GM12878 (cell line): ENCODE measurements around the gene NMRK1. TPM values are rescaled to one million over a fixed set of nuclear protein-coding genes. Genes with fewer than 3 reads are reported as not detected.

Experiments
- ATAC-seq: fragments of 200-7000 bp; cut with Tn5 transposase; 3 replicates; pipeline ENCODE4 v1.9.1; 2020; ENCODE audit warnings: mild to moderate bottlenecking, moderate library complexity
- BruUV-seq: library from RNA; stranded (reverse); fragments of 400-500 nt; replicated peaks from 2 replicates; lab custom pipeline; 2021; lab: Mats Ljungman, UMichigan
- CTCF ChIA-PET: fragments of 300-600 bp; sonication (Branson Sonifier 250); formaldehyde crosslinking; extraction: SDS; loops from one replicate; lab custom pipeline; 2021; ENCODE audit warnings: inconsistent platforms; lab: Yijun Ruan, JAX
- POLR2A ChIA-PET: fragments of 350-600 bp; formaldehyde crosslinking; extraction: SDS; loops from one replicate; lab custom pipeline; 2021; ENCODE audit warnings: inconsistent platforms; lab: Charles Lee
- RAD21 ChIA-PET: fragments of 300-600 bp; sonication (Branson Sonifier 250); formaldehyde crosslinking; loops from one replicate; lab custom pipeline; 2023; ENCODE audit warnings: antibody characterized with exemption; ENCODE audit not compliant: unreplicated experiment; lab: Charles Lee
- SMC1A ChIA-PET: fragments of 300-600 bp; sonication (Branson Sonifier 250); formaldehyde crosslinking; loops from one replicate; lab custom pipeline; 2023; ENCODE audit not compliant: unreplicated experiment, uncharacterized antibody; lab: Charles Lee
- DNase-seq: peaks from one replicate; pipeline ENCODE4 v3.0.0-alpha.2; 2011; ENCODE audit warnings: low read depth, low spot score
- FAIRE-seq: peaks from 3 replicates; lab custom pipeline; 2011; peaks lifted over from hg19 to GRCh38; lab: Jason Lieb, UNC
- H2AFZ ChIP-seq: 2 replicates; pipeline ENCODE4 v1.6.0; 2011; ENCODE audit warnings: low read depth, low read length, control low read depth; ENCODE audit not compliant: control insufficient read depth
- H3K27ac ChIP-seq: 2 replicates; pipeline ENCODE4 v1.5.1; 2011; ENCODE audit warnings: control low read depth; ENCODE audit not compliant: control insufficient read depth, insufficient read depth
- H3K27me3 ChIP-seq, 2 experiments: replicated peaks in 1 of 2; 2 replicates each; pipeline versions ENCODE4 v1.6.0 to v1.6.1; 2011; ENCODE audit warnings: low read length in 1 of 2; ENCODE audit not compliant: control insufficient read depth in 2 of 2, insufficient read depth in 2 of 2
- H3K36me3 ChIP-seq, 2 experiments: 2 replicates each; pipeline ENCODE4 v1.5.1; 2011; ENCODE audit warnings: low read length in 1 of 2; ENCODE audit not compliant: control insufficient read depth in 2 of 2, insufficient read depth in 2 of 2
- H3K4me1 ChIP-seq: 2 replicates; pipeline ENCODE4 v1.6.1; 2011; ENCODE audit warnings: mild to moderate bottlenecking, low read length, moderate library complexity, mixed read lengths; ENCODE audit not compliant: control insufficient read depth, insufficient read depth
- H3K4me2 ChIP-seq: 2 replicates; pipeline ENCODE4 v1.6.0; 2011; ENCODE audit warnings: control low read depth; ENCODE audit not compliant: control insufficient read depth, insufficient read depth
- H3K4me3 ChIP-seq: fragments of 200-600 bp; sonication (generic); 2 replicates; pipeline ENCODE4 v1.5.1; 2016
- H3K79me2 ChIP-seq: 2 replicates; pipeline ENCODE4 v1.6.0; 2011; ENCODE audit warnings: low read length; ENCODE audit not compliant: control insufficient read depth, insufficient read depth
- H3K9ac ChIP-seq: 2 replicates; pipeline ENCODE4 v1.8.0; 2011; ENCODE audit warnings: low read length, control low read depth, mixed read lengths; ENCODE audit not compliant: control insufficient read depth, insufficient read depth
- H3K9me3 ChIP-seq: replicated peaks from 3 replicates; pipeline ENCODE4 v1.5.1; 2011; ENCODE audit warnings: mild to moderate bottlenecking, low read length; ENCODE audit not compliant: control insufficient read depth, insufficient read depth
- H4K20me1 ChIP-seq: 2 replicates; pipeline ENCODE4 v1.6.0; 2011; ENCODE audit not compliant: control insufficient read depth, insufficient read depth
- BCLAF1 ChIP-seq: fragments of 450-650 bp; IDR thresholded peaks from 2 replicates; pipeline ENCODE4 v1.6.1; 2017; ENCODE audit warnings: antibody characterized with exemption, mild to moderate bottlenecking, moderate library complexity
- DPF2 ChIP-seq: fragments of 450-650 bp; IDR thresholded peaks from 2 replicates; pipeline ENCODE4 v1.6.1; 2017; ENCODE audit warnings: mild to moderate bottlenecking
- EP300 ChIP-seq, 2 experiments: fragments of 150-350 bp in 1 of 2; IDR thresholded peaks; 2 replicates each; pipeline ENCODE4 v1.6.1; 2011 to 2012; ENCODE audit warnings: low read depth in 2 of 2, low read length in 2 of 2, borderline replicate concordance in 1 of 2, improper control_type of control experiment in 1 of 2, inconsistent platforms in 1 of 2; ENCODE audit not compliant: control insufficient read depth in 1 of 2
- IKZF2 ChIP-seq, 2 experiments: fragments of 450-650 bp; IDR thresholded peaks; 2 replicates each; pipeline ENCODE4 v1.6.1; 2017; ENCODE audit warnings: mild to moderate bottlenecking in 2 of 2, moderate library complexity in 2 of 2
- JUNB ChIP-seq: IDR thresholded peaks from 2 replicates; pipeline ENCODE4 v1.6.1; 2016; ENCODE audit warnings: antibody characterized with exemption, mild to moderate bottlenecking
- JUND ChIP-seq: IDR thresholded peaks from 2 replicates; pipeline ENCODE4 v1.6.1; 2012; ENCODE audit warnings: low read depth, mild to moderate bottlenecking, low read length, improper control_type of control experiment, moderate library complexity
- MEF2B ChIP-seq: fragments of 450-650 bp; IDR thresholded peaks from 2 replicates; pipeline ENCODE4 v1.6.1; 2018; ENCODE audit warnings: mild to moderate bottlenecking, moderate library complexity; ENCODE audit not compliant: partially characterized antibody, poor library complexity, severe bottlenecking
- MTA2 ChIP-seq: fragments of 450-650 bp; IDR thresholded peaks from 2 replicates; pipeline ENCODE4 v1.6.1; 2016; ENCODE audit warnings: low read depth, mild to moderate bottlenecking, moderate library complexity
- SMARCA5 ChIP-seq: fragments of 450-650 bp; IDR thresholded peaks from 2 replicates; pipeline ENCODE4 v1.6.1; 2017; ENCODE audit warnings: mild to moderate bottlenecking
- SPI1 ChIP-seq: IDR thresholded peaks from 2 replicates; pipeline ENCODE4 v1.6.1; 2011; ENCODE audit warnings: low read depth, mild to moderate bottlenecking, low read length, moderate library complexity, borderline replicate concordance; ENCODE audit not compliant: insufficient read depth
- WGBS: methylation state at CpG from one replicate; pipeline ENCODE4 v1.1.6; 2016; ENCODE audit warnings: low lambda C conversion rate; ENCODE audit not compliant: insufficient replicate concordance, insufficient coverage; ENCODE audit errors: missing lambda C conversion rate; 5-methylcytosine and 5-hydroxymethylcytosine counted together
- in situ Hi-C: fragments of 300-500 bp; cut with MboI; formaldehyde crosslinking; loops from 9 replicates; pipeline ENCODE4 v1.14.3; 2018; ENCODE audit warnings: mixed read lengths
- intact Hi-C: fragments of 100-400 bp; cut with micrococcal nuclease; formaldehyde crosslinking; loops from one replicate; pipeline ENCODE4 v1.14.2; 2022; ENCODE audit not compliant: unreplicated experiment
- polyA plus RNA-seq, 11 experiments: library from polyadenylated mRNA; depleted of rRNA in 4 of 11; unstranded in 6 of 11; stranded (reverse) in 5 of 11; fragments of >200 nt; fragmentation: Nextera tagmentation in 4 of 11; fragmentation: Illumina TruSeq in 1 of 11; extraction: Ambion mirVana in 4 of 11; extraction: Trizol in 1 of 11; gene quantifications; 1 replicate in 1 of 11; 2 replicates in 10 of 11; pipeline versions ENCODE4 v1.2.1 to v1.2.3, GENCODE V29; 2011 to 2016; ENCODE audit warnings: inconsistent platforms in 2 of 11, missing spikeins in 2 of 11, low read depth in 1 of 11
- total RNA-seq, 4 experiments: library from RNA; depleted of rRNA in 3 of 4; stranded (reverse); fragments of >200 nt in 3 of 4; fragmentation: Illumina TruSeq in 1 of 4; extraction: Trizol in 1 of 4; gene quantifications; 2 replicates each; pipeline versions ENCODE4 v1.2.1 to v1.2.3, GENCODE V29; 2013 to 2021

NMRK1 gene
- total and polyA plus RNA-seq, 10 of the 15 experiments (the other 5 are each of a cell fraction or from before 2014, with no cell fraction given), result 8.4 to 17.2 (median 12.1) TPM

GRCh38 chr9:75089373-75089766 lies 1.4 kb upstream of the NMRK1 start:
- intact Hi-C loops (loop anchor here (1.0 kb wide), 1 partner anchor 61 kb away; the partner anchor contains the start of gene CARNMT1), in situ Hi-C loops (loop anchor here (5.0 kb wide), 1 partner anchor 137 kb away; the partner anchor contains the start of gene C9orf40)
- 3% methylated on average over 11 of the region's 11 CpGs for WGBS
- TSS peak; percentile 60 for BruUV-seq
- ChIA-PET SMC1A (interaction anchor here (1.2 to 11.0 kb wide), 4 partner anchors 44 to 317 kb away, joined by 4 to 74 read pairs (median 5); partner anchors contain the start of gene CARNMT1), CTCF (interaction anchor here (0.6 to 4.4 kb wide), 4 partner anchors 12 to 137 kb away, joined by 3 to 16 read pairs (median 4); partner anchors contain the start of gene C9orf40), POLR2A (interaction anchor here (0.6 to 3.1 kb wide), 5 partner anchors 11 to 137 kb away, joined by 3 to 31 read pairs (median 5); partner anchors contain the start of genes C9orf40 and CARNMT1), RAD21 (interaction anchor here (1.2 to 3.3 kb wide), 2 partner anchors 58 to 62 kb away, joined by 3 to 14 read pairs; partner anchors contain the start of gene CARNMT1)
- FAIRE-seq (no peak), DNase-seq (no peak), ATAC-seq (no peak)
- Histone ChIP-seq H3K27ac (peak overlapping the region; percentile 66), H3K36me3 (no peaks in the 10 kb centered on the region), H3K79me2 (peaks cover 51% of the 10 kb centered on the region), H3K4me2 (peak overlapping the region; percentile 94), H3K4me1 (peaks cover 13% of the 10 kb centered on the region; the same call in 1 of the 2 replicates), H2AFZ (peak overlapping the region; percentile 47), H3K4me3 (peak overlapping the region; percentile 93), H3K9ac (peak overlapping the region; percentile 64), H3K27me3 (no peaks in the 10 kb centered on the region), H4K20me1 (no peaks in the 10 kb centered on the region), H3K9me3 (no peaks in the 10 kb centered on the region)
- TF ChIP-seq SPI1 (0 out of 2 replicates have a peak, but pooled peaks have one; percentile 1), MTA2 (peak; percentile 81), JUNB (peak; percentile 28; the same call in 1 of the 2 replicates), SMARCA5 (0 out of 2 replicates have a peak, but pooled peaks have one; percentile 22), DPF2 (0 out of 2 replicates have a peak, but pooled peaks have one; percentile 6), MEF2B (peak; percentile 7), JUND (no peak), BCLAF1 (no peak), EP300 (IDR thresholded peaks at IDR 0.05; ENCODE audit: borderline replicate concordance in 1 of 2, control insufficient read depth in 1 of 2, low read depth in 2 of 2, low read length in 2 of 2) (0 out of 4 replicates have a peak, but pooled peaks of 1 of the 2 experiments have one; percentile 13), IKZF2 (IDR thresholded peaks at IDR 0.05) (0 out of 4 replicates have a peak, but pooled peaks of 1 of the 2 experiments have one; percentile 6)
